Measurements from ENCODE around the gene PICK1. TPM values are rescaled to one million over a fixed set of nuclear protein-coding genes. Genes with fewer than 3 reads are reported as not detected.

Gene PICK1
- total RNA-seq, 1 experiment from 2014 or later = 35.7 TPM

GRCh38 chr22:38043151-38044039, 13.8 kb upstream of the PICK1 start:
- no peak overlapping the region for H3T11ph ChIP-seq (ENCODE audit: low read length)
- H2AK5ac ChIP-seq (ENCODE audit: insufficient read length, low read length) = no peak overlapping the region
- no peak overlapping the region for H3K23ac ChIP-seq (ENCODE audit: insufficient read length, low read depth, low read length)
- no peak overlapping the region for H4K8ac ChIP-seq (replicated peaks; ENCODE audit: insufficient read length, low read depth, low read length)
- H3K18ac ChIP-seq (ENCODE audit: insufficient read length, low read depth, low read length) = no peak overlapping the region
- no peak overlapping the region for H2BK15ac ChIP-seq (ENCODE audit: low read depth, low read length)
- no peak overlapping the region for H4K5ac ChIP-seq (ENCODE audit: insufficient read length, low read depth, low read length)
- DNase-seq = no peak
- H2BK20ac ChIP-seq (ENCODE audit: low read depth, low read length, poor library complexity, severe bottlenecking) = no peak overlapping the region
- no peak overlapping the region for H3K4me3 Mint-ChIP-seq
- no peaks in the 10 kb centered on the region for H3K27me3 ChIP-seq (ENCODE audit: insufficient read depth, low read length)
- H2BK120ac ChIP-seq (ENCODE audit: low read depth, low read length, poor library complexity, severe bottlenecking) = no peak overlapping the region
- TF ChIP-seq CTCF (conservative IDR thresholded peaks at IDR 0.05) = no peak
- H3K79me1 ChIP-seq (ENCODE audit: insufficient read depth, low read depth, low read length, poor library complexity, severe bottlenecking) = no peaks in the 10 kb centered on the region
- no CpG with 5 or more reads among the region's 16 CpGs for WGBS (ENCODE audit: extremely low coverage, insufficient read length, low lambda C conversion rate)
- no peak overlapping the region for H3K27ac Mint-ChIP-seq
- no peaks in the 10 kb centered on the region for H3K4me1 ChIP-seq (ENCODE audit: insufficient read depth, low read length)
- no peak overlapping the region for H2AFZ ChIP-seq (ENCODE audit: low read length)
- no peak overlapping the region for H3K56ac ChIP-seq (ENCODE audit: insufficient read length, low read depth, low read length)
- no peaks in the 10 kb centered on the region for H3K9me3 ChIP-seq (ENCODE audit: control insufficient read depth, low read depth, low read length)
- H3K79me2 ChIP-seq (ENCODE audit: insufficient read depth, low read length) = no peaks in the 10 kb centered on the region
- no peak overlapping the region for H3K4ac ChIP-seq (ENCODE audit: low read depth, low read length)
- H3K9ac ChIP-seq (ENCODE audit: extremely low read depth, insufficient read length, low read length) = no peak overlapping the region
- H3K4me1 Mint-ChIP-seq = peaks cover 0 to 5% of the 10 kb centered on the region in 2 experiments; a peak in 1 of 4 replicates
- no peaks in the 10 kb centered on the region for H4K20me1 ChIP-seq (ENCODE audit: control insufficient read depth, insufficient read depth, insufficient read length)
- H3K23me2 ChIP-seq (ENCODE audit: insufficient read length, low read depth, low read length, poor library complexity, severe bottlenecking) = no peaks in the 10 kb centered on the region
- H3K14ac ChIP-seq (ENCODE audit: insufficient read depth, low read length) = no peak overlapping the region
- H3K9me3 Mint-ChIP-seq = no peaks in the 10 kb centered on the region
- no peak overlapping the region for H3K27ac ChIP-seq (ENCODE audit: insufficient read length, low read depth, low read length)
- no peak overlapping the region for H3K4me2 ChIP-seq (ENCODE audit: insufficient read depth, insufficient read length, low read length)
- H3K36me3 Mint-ChIP-seq (ENCODE audit: insufficient read depth in 1 of 3, low read depth in 3 of 3) = no peaks in the 10 kb centered on the region
- peaks cover 18% of the 10 kb centered on the region for H3K27me3 Mint-ChIP-seq (ENCODE audit: low read depth)
- no peak overlapping the region for H4K91ac ChIP-seq (ENCODE audit: insufficient read length, low read depth, low read length)
- H2BK5ac ChIP-seq (ENCODE audit: insufficient read length, low read length) = no peak overlapping the region
- H2BK12ac ChIP-seq (ENCODE audit: insufficient read length, low read depth, low read length) = no peak overlapping the region
